Neuron (in vitro differentiated cells): ENCODE data around the gene TCHH.
A peak's percentile ranks its signal among the peaks of the same experiment; 100 is the strongest.

Experiments used
- H2AFZ ChIP-seq: one replicate; pipeline ENCODE4 v1.6.1; 2013; ENCODE audit warnings: low read depth, mild to moderate bottlenecking, inconsistent platforms, low read length, moderate library complexity
- H3K27me3 ChIP-seq: one replicate; pipeline ENCODE4 v1.6.1; 2013; ENCODE audit warnings: low read length; ENCODE audit not compliant: insufficient read depth
- H3K36me3 ChIP-seq: one replicate; pipeline ENCODE4 v1.6.1; 2013; ENCODE audit warnings: low read length; ENCODE audit not compliant: insufficient read depth
- H3K4me1 ChIP-seq: one replicate; pipeline ENCODE4 v1.6.1; 2013; ENCODE audit warnings: low read length; ENCODE audit not compliant: insufficient read depth
- H3K4me3 ChIP-seq: 2 replicates; pipeline ENCODE4 v1.5.1; 2013; ENCODE audit warnings: mild to moderate bottlenecking, low read length, moderate library complexity
- H3K9me3 ChIP-seq: one replicate; pipeline ENCODE4 v1.6.1; 2013; ENCODE audit warnings: low read length

The TCHH gene

GRCh38 chr1:152137215-152137614 lies 22.0 kb upstream of the TCHH start:
- Histone ChIP-seq H3K4me1 (no peaks in the 10 kb centered on the region), H3K27me3 (no peaks in the 10 kb centered on the region), H2AFZ (no peak overlapping the region), H3K36me3 (no peaks in the 10 kb centered on the region), H3K4me3 (no peak overlapping the region), H3K9me3 (no peaks in the 10 kb centered on the region)

- Histone ChIP-seq H3K4me3 (no peak overlapping the region), H3K4me1 (no peaks in the 10 kb centered on the region), H2AFZ (no peak overlapping the region), H3K9me3 (no peaks in the 10 kb centered on the region), H3K36me3 (no peaks in the 10 kb centered on the region), H3K27me3 (no peaks in the 10 kb centered on the region)
Observed at GRCh38 chr1:152130186-152130585, 14.9 kb upstream of the TCHH start.

- no peak overlapping the region for H3K4me3 ChIP-seq
- peaks cover 2% of the 10 kb centered on the region for H3K27me3 ChIP-seq
- no peaks in the 10 kb centered on the region for H3K9me3 ChIP-seq
- no peak overlapping the region for H2AFZ ChIP-seq
- H3K36me3 ChIP-seq: no peaks in the 10 kb centered on the region
- no peaks in the 10 kb centered on the region for H3K4me1 ChIP-seq
Observed at GRCh38 chr1:152127673-152128072, 12.4 kb upstream of the TCHH start.

GRCh38 chr1:152125834-152126443 lies 10.7 kb upstream of the TCHH start:
- no peaks in the 10 kb centered on the region for H3K4me1 ChIP-seq
- no peaks in the 10 kb centered on the region for H3K36me3 ChIP-seq
- H3K9me3 ChIP-seq: no peaks in the 10 kb centered on the region
- H3K27me3 ChIP-seq: peaks cover 2% of the 10 kb centered on the region
- no peak overlapping the region for H2AFZ ChIP-seq
- H3K4me3 ChIP-seq: no peak overlapping the region

GRCh38 chr1:152118915-152119314 lies 3.7 kb upstream of the TCHH start:
- H3K27me3 ChIP-seq: peaks cover under 1% of the 10 kb centered on the region
- H3K4me1 ChIP-seq: no peaks in the 10 kb centered on the region
- H2AFZ ChIP-seq: no peak overlapping the region
- H3K9me3 ChIP-seq: no peaks in the 10 kb centered on the region
- H3K4me3 ChIP-seq: no peak overlapping the region
- H3K36me3 ChIP-seq: no peaks in the 10 kb centered on the region

GRCh38 chr1:152112885-152113432 lies 2.3 kb downstream of the TCHH start:
- H3K4me1 ChIP-seq: no peaks in the 10 kb centered on the region
- no peak overlapping the region for H3K4me3 ChIP-seq
- no peaks in the 10 kb centered on the region for H3K36me3 ChIP-seq
- H3K9me3 ChIP-seq: peaks cover 4% of the 10 kb centered on the region
- H3K27me3 ChIP-seq: peaks cover 21% of the 10 kb centered on the region
- no peak overlapping the region for H2AFZ ChIP-seq

- H3K27me3 ChIP-seq: peaks cover 26% of the 10 kb centered on the region
- no peak overlapping the region for H2AFZ ChIP-seq
- no peaks in the 10 kb centered on the region for H3K4me1 ChIP-seq
- peaks cover 7% of the 10 kb centered on the region for H3K9me3 ChIP-seq
- peak overlapping the region; percentile 25 for H3K4me3 ChIP-seq
- no peaks in the 10 kb centered on the region for H3K36me3 ChIP-seq
Observed at GRCh38 chr1:152112101-152112884, 3.0 kb downstream of the TCHH start.

GRCh38 chr1:152111515-152111968 lies 3.7 kb downstream of the TCHH start:
- H3K9me3 ChIP-seq: peaks cover 7% of the 10 kb centered on the region
- H2AFZ ChIP-seq: peak overlapping the region; percentile 3
- H3K4me1 ChIP-seq: no peaks in the 10 kb centered on the region
- H3K4me3 ChIP-seq: peak overlapping the region; percentile 11
- peaks cover 26% of the 10 kb centered on the region for H3K27me3 ChIP-seq
- no peaks in the 10 kb centered on the region for H3K36me3 ChIP-seq

GRCh38 chr1:152110860-152111514 lies 4.3 kb downstream of the TCHH start:
- Histone ChIP-seq H3K9me3 (peaks cover 7% of the 10 kb centered on the region), H3K4me1 (no peaks in the 10 kb centered on the region), H3K4me3 (peak overlapping the region; percentile 11), H2AFZ (peak overlapping the region; percentile 3), H3K36me3 (no peaks in the 10 kb centered on the region), H3K27me3 (peaks cover 26% of the 10 kb centered on the region)

- Histone ChIP-seq H3K4me1 (no peaks in the 10 kb centered on the region), H3K4me3 (no peak overlapping the region), H3K36me3 (no peaks in the 10 kb centered on the region), H2AFZ (no peak overlapping the region), H3K27me3 (peaks cover 26% of the 10 kb centered on the region), H3K9me3 (peaks cover 7% of the 10 kb centered on the region)
Observed at GRCh38 chr1:152110365-152110859, 4.8 kb downstream of the TCHH start.

- Histone ChIP-seq H2AFZ (no peak overlapping the region), H3K27me3 (peaks cover 26% of the 10 kb centered on the region), H3K9me3 (peaks cover 7% of the 10 kb centered on the region), H3K4me3 (no peak overlapping the region), H3K36me3 (no peaks in the 10 kb centered on the region), H3K4me1 (no peaks in the 10 kb centered on the region)
Observed at GRCh38 chr1:152109998-152110294, 5.3 kb downstream of the TCHH start.

- peaks cover 7% of the 10 kb centered on the region for H3K9me3 ChIP-seq
- H3K4me3 ChIP-seq: no peak overlapping the region
- no peak overlapping the region for H2AFZ ChIP-seq
- H3K4me1 ChIP-seq: no peaks in the 10 kb centered on the region
- H3K27me3 ChIP-seq: peaks cover 26% of the 10 kb centered on the region
- H3K36me3 ChIP-seq: no peaks in the 10 kb centered on the region
Observed at GRCh38 chr1:152109231-152109997, 5.8 kb downstream of the TCHH start.
